ENCODE measurements around the gene HES6.

- TF ChIP-seq CTCF (conservative IDR thresholded peaks at IDR 0.05) (no peak), EZH2 (IDR thresholded peaks at IDR 0.05; ENCODE audit: low read depth) (no peak)
Observed at GRCh38 chr2:238220274-238220891, 19.5 kb downstream of the HES6 start.
